ENCODE data around the gene STRA8.
"Not testable (repeated sequence)": the region's sequence is repeated elsewhere in the genome, so short reads cannot be mapped to it uniquely, and the experiment has no call there.

Gene STRA8

DNA sequence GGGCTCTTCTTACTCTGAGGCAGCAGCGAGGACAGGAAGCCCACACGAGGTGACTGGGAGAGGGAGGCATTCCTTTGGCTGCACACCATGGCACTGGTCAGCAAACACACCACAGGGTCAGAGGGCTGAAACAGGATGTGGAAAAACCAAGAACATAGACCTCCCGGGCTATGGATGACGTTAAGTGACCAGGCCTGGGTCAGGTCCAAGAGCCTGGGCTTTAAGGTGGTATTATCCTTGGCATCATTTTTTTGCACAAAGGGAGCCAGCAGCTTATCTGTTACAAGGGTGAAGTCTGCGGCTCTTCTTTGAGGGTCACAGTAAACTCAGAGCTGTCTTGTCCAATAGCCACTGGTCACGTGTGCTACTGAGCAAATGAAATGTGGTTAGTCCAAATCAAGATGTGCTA is 29.3 kb upstream of the STRA8 start:
- no peak overlapping the region for H3K4me3 ChIP-seq (ENCODE audit: low read depth, low read length)

DNA sequence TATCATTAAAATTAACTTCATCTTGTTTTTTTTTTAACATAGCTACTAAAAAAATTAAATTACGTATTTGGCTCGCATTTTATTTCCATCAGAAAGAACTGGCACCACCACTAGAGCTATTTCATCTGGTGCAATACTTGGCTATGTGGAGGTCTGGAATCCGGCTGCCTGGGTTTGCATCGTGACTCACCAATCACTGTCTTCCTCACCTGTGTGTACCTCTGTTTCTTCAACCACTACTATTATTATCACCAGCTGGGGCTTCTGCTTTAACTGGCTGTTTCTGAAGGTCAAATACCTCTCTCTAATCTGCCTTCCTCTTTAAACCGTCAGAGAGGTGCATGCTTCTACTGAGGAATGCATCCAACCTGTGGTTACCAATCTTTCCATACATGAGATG is 28.8 kb upstream of the STRA8 start:
- no peak overlapping the region for H3K4me3 ChIP-seq (ENCODE audit: low read depth, low read length)

DNA sequence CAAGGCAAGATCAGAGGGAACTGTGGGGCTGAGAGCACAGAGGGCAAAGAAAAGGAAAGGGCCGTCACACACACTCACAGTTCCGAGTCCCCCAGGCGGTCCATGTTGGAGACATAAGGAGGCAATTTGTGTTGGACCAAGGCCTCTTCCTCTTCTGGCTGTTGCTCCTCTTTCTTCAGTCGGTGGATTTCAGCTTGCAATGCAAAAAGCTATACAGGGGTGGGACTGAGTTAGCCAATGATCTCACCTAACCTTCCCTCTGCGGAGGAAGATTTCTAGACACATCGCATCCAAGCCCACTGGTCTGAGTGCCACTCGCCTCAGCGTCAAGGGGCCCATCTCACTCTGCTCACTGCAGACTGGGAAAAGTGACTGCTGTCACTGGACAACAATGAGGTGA is 27.8 kb upstream of the STRA8 start:
- H3K4me3 ChIP-seq (ENCODE audit: low read depth, low read length), result no peak overlapping the region

DNA sequence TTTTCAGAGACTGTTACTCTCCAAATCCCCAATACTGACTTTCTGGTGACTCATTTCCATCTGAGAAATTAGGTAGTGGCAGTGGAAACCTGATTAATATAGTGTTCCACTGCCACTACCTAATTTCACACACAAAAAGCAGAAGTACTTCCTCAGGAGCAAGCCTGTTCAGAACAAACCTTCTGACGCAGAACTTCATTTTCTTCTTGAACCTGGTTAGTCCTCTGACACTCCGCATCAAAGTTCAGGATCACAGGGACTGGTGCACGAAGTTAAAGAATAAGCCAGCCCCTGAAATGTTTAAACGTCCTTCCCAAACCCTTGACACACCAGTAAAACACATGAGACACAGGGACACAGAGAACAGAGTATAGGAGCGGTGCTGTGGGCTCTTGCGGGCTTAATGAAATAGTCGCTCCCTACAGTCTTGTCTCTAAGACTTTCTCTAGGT is 26.7 kb upstream of the STRA8 start:
- H3K4me3 ChIP-seq (ENCODE audit: low read depth, low read length), result no peak overlapping the region

DNA sequence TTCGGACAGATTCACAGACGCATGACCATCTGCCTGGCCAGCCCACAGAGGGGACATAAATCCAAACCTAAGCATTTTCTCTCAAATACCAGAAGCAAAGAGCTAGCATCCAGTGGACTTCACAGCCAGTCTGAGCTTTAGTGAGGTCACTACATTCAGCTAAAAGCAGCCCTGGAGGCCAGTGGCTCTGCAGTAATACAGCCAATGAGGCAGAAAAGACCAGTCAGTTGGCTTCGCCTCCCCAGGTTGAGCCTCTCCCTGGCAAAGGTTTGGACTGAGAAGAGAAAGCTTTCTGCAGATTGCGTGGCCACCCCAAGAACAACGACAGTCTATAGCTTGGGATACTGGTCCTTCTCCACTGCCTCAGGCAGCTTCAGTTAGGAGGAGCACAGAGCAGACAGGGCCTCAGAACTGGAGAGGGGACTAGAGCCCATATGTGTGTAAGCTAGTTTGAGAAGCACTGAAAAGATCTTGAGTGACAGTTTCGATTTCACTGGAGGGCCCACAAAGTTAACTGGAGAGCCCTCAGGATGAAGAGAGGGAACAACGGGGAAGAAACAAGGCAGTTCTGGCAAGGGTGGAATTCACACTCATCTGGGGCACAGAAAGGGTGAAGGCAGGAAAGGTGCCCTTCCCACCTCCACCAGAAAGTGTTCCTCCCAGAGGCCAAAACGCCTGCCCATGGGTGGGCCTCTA is 26.1 kb upstream of the STRA8 start:
- H3K4me3 ChIP-seq (ENCODE audit: low read depth, low read length), result no peak overlapping the region

DNA sequence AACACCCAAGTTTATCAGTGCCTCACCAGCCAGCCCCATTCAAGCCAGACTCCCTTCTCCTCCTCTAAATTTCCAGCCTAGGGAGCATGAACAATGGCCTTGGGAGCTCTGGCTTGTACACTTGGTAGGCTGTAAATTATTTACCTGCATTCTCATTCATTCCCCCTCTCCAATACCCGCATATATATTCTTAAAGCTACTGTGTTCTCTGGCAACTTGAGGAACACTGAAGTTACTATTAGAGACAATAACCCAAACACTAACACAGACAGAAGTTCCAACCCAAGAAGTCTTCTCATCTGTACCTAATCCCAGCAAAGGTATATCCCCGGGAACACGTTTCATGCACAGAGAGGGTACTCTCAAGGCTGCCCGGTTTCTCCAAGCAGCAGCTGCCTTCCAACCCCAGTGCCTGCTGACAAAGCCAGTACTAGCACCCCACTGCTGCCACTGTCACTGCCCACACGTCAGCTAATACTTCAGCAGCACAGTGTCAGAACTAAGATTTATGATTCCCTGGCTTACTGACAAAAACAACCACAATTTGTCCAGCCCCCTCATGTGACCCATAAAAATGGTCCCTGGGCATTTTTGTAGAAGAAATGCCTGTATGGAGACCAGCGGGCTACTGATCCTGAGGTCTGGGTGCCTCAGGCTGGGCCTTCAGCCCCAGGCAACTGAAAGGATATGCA is 25.4 kb upstream of the STRA8 start:
- H3K4me3 ChIP-seq (ENCODE audit: low read depth, low read length), result no peak overlapping the region

DNA sequence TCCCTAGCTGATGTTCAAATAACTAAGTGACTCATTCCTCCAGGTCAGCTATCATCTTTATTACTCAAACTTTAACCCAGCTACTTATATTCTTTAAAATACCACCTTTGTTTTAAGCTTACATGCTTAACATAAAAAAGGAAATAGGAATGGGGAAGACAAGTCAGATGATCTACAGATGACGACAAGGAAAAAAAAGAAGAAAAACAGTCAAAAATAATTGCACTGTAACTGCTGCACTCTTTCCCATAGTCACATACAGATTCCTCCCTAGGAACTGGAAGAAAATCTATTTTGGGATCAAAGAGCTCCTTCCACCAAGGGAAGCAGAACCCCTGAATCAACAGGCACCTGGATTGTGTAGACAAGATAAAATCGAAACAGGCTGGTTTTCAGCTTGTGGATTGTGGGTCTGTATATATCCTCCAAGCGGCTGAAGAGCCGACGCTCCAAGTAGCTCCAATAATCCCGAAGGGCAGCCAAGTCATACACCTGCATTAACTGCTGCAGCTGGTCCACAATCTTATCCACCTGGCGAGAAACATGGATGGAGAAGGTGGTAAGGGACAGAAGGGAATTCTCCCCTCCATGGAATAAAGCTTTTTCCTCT is 24.3 kb upstream of the STRA8 start:
- H3K4me3 ChIP-seq (ENCODE audit: low read depth, low read length), result no peak overlapping the region

DNA sequence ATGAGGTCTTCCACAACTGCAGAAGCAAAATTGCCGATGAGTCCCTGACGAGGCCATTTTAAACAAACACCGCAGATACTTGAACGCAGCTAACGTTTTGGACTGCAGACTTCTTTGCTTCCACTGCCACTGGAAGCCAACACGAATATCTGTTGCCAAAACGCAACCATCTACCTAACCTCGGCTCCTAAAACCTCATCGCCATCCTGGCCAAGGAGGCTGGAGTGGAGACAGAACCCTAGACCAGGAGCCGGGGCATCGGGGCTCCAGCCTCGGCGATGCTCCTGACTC is 22.8 kb upstream of the STRA8 start:
- H3K4me3 ChIP-seq (ENCODE audit: low read depth, low read length), result peak overlapping the region; percentile 76

DNA sequence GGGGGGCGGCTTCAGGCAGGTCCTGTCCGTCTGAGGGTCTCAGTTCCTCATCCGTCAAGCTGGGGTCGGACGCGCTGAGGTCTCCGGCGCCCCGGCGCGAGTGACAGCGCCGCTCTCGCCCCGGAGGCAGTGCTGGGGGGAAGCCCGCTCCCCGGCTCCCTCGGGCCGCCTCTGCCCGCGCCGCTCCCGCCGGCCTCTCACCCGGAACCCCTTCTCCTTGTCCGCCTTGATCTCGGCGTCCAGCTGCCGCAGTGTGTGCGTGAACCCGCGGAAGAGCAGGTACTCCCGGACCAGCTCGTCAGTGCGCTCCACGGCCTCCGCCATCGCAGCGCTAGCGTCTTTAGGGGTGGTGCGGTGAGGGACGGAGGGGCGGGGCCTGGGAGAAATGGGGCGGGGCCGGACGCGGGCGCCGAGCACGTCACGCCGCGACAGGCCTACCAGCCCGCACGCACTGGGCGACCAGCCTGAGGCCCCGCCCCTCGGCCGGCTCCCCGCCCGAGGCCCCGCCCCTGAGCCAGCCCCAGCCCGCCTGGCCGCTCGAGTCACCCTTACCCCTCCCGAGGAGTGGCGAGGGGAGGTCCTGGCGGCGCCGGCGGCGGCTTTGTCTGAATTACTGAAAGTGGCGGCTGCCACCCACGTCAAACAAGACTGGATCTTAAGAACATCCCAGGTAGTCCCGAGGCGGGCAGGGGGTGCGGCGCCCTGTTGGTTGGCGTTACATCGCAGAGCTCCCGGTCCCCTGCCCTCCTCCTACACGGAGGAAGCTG is 22.3 kb upstream of the STRA8 start, which contains the start of gene WDR91:
Gene WDR91 (minus strand): TSS at position 348 of the 767 bp plus-strand sequence. CDS start 24 bp downstream, at position 324.
- H3K4me3 ChIP-seq (ENCODE audit: low read depth, low read length), result peak within 1 kb of the TSS; percentile 81

DNA sequence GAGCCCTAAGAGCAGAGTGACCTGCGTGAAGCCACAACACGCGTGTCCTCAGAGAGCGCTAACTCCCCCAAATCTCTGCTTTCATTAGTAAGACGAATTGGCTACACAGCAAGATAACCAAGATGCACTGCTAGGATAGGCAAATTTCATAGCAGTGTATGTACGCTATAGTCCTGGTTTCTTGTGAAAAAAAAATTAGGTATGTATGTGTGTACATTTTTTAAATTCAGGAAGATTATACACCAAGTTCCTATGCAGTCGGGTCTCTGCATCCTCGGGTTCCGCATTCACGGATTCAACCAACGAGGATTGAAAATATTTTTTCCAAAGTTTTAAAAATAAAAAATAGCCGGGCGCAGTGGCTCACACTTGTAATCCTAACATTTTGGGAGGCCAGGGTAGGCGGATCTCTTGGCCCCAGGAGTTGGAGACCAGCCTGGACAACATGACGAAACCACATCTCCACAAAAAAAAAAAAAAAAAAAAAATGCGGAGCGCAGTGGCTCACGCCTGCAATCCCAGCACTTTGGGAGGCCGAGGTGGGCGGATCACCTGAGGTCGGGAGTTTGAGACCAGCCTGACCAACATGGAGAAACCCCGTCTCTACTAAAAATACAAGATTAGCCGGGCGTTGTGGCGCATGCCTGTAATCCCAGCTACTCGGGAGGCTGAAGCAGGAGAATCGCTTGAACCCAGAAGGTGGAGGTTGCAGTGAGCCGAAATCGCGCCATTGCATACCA is 21.5 kb upstream of the STRA8 start:
- peak overlapping the region; percentile 81 for H3K4me3 ChIP-seq (ENCODE audit: low read depth, low read length)

DNA sequence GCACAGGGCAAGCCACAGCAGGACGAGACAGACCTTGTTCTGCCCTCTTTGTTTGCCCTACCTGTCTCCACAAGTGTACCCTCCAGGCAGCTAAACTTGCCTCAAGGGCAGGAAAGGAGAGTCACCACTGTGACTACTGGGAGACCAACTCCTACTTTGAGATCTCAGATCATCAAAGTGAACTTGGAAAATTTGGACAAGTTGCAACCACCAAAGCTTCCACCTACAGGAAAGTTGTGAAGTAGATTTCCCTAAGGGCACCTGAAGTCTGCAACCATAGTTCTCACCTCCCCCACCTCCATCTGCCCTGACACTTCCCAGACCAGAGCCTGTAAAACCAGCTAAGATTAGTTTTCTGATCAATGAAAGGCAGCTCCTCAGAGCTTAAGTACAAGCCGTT is 19.8 kb upstream of the STRA8 start:
- H3K4me3 ChIP-seq (ENCODE audit: low read depth, low read length), result no peak overlapping the region

DNA sequence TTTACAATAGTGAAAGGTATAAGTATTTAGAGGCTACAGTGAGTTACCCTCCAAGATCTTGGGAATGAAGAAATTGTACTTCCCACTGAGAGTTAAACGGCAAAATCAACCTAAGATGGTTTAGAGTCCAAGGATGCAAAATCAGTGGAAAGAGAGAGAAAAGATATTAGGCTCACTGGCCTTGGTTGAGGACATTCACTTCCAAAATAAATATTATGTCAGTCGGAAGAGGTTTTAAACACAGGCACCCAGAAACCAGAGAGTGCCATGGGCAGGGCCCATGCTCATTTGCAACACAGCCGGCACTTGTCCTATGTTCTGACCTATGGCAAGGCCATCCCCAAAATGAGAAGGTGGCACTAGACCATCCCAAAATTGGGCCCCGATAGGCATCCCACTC is 18.5 kb upstream of the STRA8 start:
- H3K4me3 ChIP-seq (ENCODE audit: low read depth, low read length), result no peak overlapping the region

DNA sequence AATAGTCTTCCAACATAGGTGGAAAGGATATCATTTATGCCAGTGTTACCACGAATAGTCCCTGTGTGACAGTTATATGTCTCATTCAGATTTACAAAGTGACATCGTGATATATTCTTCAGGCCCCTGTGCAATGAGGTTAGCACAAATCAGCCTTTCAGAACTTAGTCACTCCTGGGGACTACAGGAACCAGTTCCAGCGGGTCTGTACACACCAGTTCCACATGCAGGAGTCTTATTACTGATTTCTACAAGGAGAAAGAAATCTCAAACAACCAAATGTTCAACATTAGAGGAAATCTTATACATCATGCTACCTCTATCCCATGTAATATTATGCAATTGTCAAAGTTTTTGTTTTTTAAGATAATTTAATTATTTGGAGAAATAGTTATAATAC is 17.9 kb upstream of the STRA8 start:
- H3K4me3 ChIP-seq (ENCODE audit: low read depth, low read length), result no peak overlapping the region

DNA sequence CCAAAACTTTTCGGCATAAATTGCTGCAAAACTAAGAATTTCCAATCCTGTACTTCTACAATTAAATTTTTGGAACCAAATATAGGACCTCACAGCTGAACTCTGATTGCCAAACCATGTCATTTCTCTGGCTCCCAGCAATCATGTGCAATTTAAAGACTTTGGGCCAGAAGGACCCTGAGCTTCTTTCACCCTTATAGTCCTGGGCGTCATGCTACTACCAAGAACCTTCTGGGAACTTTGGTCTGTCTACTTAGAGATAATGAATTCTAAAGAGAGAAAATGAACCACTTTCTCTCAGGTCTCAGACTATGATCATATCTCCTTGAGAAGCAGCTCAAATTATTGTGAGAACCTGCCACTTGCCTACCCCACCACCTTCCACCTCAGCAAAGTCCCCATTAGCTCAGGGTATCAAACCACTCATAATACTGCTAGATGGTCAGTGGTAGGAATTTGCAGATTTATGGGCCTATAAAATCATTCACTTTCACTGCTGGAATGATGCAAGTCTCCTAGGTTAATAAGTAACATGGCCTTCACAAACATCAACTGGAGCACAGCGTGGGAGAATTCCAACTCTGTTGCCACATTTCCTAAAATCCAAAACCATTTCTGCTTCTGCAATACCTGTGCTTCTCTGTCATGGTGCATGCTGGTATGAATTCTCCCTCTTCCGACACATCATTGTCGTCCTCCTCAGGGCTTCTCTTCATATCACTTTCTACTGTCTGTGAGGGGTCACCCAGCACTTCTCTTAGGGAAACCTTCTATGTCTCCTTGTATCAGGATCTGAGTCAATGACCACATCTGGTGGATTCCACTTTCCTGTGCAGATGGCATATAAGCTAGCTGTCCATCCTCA is 15.8 kb upstream of the STRA8 start:
- no peak overlapping the region for H3K4me3 ChIP-seq (ENCODE audit: low read depth, low read length)

DNA sequence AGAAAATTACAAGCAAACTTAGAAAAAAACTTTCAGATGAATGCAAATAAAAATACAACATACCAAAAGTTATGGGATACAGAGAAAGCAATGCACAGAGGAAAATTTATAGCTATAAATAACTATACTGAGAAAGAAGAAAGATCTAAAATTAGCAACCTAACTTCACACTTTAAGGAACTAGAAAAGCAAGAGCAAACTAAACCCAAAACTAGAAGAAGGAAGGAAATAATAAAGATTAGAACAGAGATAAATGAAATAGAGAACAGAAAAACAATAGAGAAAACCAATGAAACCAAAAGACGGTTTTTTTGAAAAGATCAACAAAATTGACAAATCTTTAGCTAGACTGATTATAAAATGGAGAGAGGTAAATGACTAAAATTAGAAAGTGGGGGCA is 9.6 kb upstream of the STRA8 start:
- no peak overlapping the region for H3K4me3 ChIP-seq (ENCODE audit: low read depth, low read length)

DNA sequence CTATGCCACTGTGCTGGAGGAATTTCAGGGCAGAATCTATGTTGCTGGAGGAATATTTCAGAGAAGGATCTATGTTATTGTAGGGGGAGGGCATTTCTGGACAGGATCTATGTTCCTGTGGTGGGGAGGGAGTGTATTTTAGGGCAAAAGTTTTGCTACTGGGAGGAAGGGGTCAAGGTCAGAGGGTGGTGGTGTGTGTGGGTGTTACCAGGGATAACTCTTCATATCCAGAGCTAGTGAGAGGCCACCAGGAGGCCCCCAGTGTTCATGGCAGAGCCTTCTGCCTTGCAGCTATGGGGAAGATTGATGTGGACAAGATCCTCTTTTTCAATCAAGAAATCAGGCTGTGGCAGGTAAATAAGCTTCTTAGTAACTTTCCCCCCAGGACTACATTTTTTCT is 2.0 kb upstream of the STRA8 start:
- no peak overlapping the region for H3K4me3 ChIP-seq (ENCODE audit: low read depth, low read length)

DNA sequence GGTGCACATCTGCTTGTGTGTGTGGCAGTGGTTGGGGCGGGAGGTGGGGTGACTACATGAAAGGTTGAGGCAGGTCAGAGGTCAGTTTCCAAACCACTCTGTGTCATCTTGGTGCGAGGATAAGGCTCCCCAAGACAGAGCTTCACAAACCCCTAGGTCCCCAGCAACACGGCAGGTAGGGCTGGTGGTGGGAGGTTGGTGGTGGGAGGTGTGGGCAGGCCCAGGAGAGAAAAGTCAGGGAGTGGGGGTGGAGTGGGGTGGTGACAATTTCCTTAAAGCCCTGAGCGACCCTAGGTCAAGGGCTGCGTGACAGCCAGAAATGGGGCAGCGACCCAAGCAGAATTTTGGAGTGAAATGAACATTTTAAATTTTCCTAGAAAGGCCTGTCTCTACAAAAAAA is 1.6 kb upstream of the STRA8 start:
- H3K4me3 ChIP-seq (ENCODE audit: low read depth, low read length), result no peak overlapping the region

DNA sequence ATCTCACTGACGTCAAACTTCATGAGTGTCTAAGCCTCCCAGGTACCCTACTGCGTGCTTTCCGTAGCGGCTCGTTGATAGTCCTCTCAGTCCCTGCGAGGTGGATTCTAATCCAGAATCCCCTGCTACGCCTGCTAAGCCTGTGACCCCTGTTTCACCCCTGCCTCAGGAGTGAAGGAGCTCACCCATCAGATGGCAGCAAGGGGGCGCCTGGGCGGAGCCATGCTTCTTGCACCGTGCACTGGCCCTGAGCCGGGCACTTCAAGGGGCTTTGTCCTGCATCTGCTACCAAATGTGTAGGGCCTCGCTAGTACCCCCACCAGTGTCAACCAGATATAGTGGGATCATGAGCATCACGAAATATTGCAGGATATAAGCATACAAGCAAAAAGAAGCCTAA is 918 bp upstream of the STRA8 start:
- H3K4me3 ChIP-seq (ENCODE audit: low read depth, low read length), result no peak overlapping the region

DNA sequence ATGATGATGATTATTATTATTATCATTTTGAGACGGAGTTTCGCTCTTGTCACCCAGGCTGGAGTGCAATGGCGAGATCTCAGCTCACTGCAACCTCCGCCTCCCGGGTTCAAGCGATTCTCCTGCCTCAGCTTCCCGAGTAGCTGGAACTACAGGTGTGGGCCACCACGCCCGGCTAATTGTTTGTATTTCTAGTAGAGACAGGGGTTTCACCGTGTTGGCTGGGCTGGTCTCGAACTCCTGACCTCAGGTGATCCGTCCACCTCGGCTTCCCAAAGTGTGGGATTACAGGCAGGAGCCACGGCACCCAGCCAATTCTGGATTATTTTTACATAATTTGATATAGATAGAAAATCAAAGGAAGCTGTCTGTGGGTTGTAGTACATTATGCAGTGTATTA is 457 bp downstream of the STRA8 start:
- not testable (repeated sequence) for H3K4me3 ChIP-seq (ENCODE audit: low read depth, low read length)

DNA sequence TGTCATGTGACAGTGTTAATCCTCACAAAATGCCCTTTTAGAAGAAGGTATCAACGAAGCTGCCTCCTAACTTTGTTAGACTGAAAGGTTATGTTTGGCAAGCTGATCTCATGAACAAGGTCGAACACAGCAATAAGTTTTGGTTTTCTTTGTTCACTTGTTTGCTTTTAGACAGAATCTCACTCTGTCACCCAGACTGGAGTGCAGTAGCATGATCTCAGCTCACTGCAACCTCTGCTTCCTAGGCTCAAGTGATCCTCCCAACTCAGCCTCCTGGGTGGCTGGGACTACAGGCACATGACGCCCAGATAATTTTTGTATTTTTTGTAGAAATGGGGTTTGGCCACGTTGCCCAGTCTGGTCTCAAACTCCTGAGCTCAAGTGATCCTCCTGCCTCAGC is 1.1 kb downstream of the STRA8 start:
- H3K4me3 ChIP-seq (ENCODE audit: low read depth, low read length), result no peak overlapping the region

Measured in iPS-11a (cell line).